Muscle layer of duodenum (tissue), 2 donors: ENCODE data around the gene TET1.
"Not testable (repeated sequence)": the region's sequence is repeated elsewhere in the genome, so short reads cannot be mapped to it uniquely, and the experiment has no call there.

Source experiments
- H3K27ac ChIP-seq: one replicate; pipeline ENCODE4 v1.7.0; 2013; ENCODE audit warnings: mild to moderate bottlenecking, low read length
- H3K27me3 ChIP-seq: one replicate; pipeline ENCODE4 v1.7.0; 2013; ENCODE audit warnings: low read depth, mild to moderate bottlenecking, control low read depth, low read length
- H3K36me3 ChIP-seq, 2 donors: one replicate each; pipeline ENCODE4 v1.7.0; 2013; ENCODE audit warnings: low read length in 2 of 2, control low read depth in 1 of 2, mild to moderate bottlenecking in 1 of 2; ENCODE audit not compliant: insufficient read depth in 2 of 2, control insufficient read depth in 1 of 2
- H3K4me1 ChIP-seq, 2 donors: one replicate each; pipeline ENCODE4 v1.7.0; 2013; ENCODE audit warnings: low read length in 2 of 2, mild to moderate bottlenecking in 2 of 2, control low read depth in 1 of 2, moderate library complexity in 1 of 2; ENCODE audit not compliant: insufficient read depth in 2 of 2, control insufficient read depth in 1 of 2
- H3K4me3 ChIP-seq, 2 donors: one replicate each; pipeline ENCODE4 v1.7.0; 2013; ENCODE audit warnings: low read length in 2 of 2, low read depth in 1 of 2, mild to moderate bottlenecking in 1 of 2
- H3K9me3 ChIP-seq, 2 donors: one replicate each; pipeline ENCODE4 v1.7.0; 2013; ENCODE audit warnings: low read length in 2 of 2, control low read depth in 1 of 2, mild to moderate bottlenecking in 1 of 2; ENCODE audit not compliant: control insufficient read depth in 1 of 2
- donor health status: healthy.

Gene TET1

DNA sequence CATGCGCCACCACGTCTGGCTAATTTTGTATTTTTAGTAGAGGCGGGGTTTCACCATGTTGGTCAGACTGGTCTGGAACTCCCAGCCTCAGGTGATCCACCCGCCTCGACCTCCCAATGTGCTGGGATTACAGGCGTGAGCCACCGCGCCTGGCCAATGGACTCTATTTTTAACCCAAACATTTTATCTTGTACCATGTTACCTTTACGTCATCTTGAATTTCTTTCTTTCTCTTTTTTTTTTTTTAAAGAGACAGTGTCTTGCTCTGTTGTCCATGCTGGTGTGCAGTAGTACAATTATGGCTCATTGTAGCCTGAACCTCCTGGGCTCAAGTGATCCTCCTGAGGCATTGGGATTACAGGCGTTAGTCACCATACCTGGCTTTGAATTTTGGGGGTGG lies 57.6 kb downstream of the TET1 start:
- H3K9me3 ChIP-seq, H3K36me3 ChIP-seq, H3K27ac ChIP-seq, H3K27me3 ChIP-seq, H3K4me3 ChIP-seq, H3K4me1 ChIP-seq: not testable (repeated sequence)

DNA sequence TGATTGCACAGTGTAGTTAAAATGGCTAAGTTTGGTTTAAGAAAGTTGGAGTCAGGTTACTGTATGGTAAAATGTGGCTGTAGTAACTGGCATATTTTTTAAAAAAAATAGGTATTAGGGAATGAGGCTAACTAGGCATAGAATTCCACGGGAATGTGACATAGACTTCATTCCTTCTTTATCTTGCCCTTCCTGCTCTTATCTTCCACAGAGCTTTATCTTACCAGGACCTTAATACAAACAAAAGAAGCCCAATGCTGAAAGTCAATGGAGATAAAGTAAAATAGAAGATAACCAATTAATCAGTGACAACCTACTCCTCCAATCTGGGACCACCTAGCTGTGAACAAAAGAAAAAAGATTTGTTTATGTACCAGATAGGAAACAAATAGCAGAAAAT lies 58.1 kb downstream of the TET1 start:
- Histone ChIP-seq H3K4me3 (no peak overlapping the region), H3K36me3 (no peaks in the 10 kb centered on the region), H3K27me3 (no peaks in the 10 kb centered on the region), H3K27ac (no peak overlapping the region), H3K9me3 (no peaks in the 10 kb centered on the region), H3K4me1 (no peaks in the 10 kb centered on the region)

DNA sequence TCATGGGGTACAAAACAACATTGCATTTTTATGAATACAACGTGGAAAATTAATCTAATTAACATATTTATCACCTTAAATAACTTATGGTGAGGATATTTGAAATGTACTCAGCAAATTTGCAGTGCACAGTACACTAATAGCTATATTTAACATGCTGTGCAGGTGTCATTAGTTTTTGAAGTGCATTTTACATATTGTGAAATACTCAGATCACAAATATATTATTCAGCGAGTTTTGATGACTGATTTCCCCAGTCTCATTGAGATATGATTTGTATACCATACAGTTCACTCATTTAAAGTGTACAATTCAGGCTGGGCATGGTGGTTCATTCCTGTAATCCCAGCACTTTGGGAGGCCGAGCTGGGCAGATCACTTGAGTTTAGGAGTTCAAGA lies 59.5 kb downstream of the TET1 start:
- no peaks in the 10 kb centered on the region for H3K9me3 ChIP-seq
- no peaks in the 10 kb centered on the region for H3K27me3 ChIP-seq
- H3K27ac ChIP-seq = no peak overlapping the region
- no peaks in the 10 kb centered on the region for H3K36me3 ChIP-seq
- H3K4me3 ChIP-seq = no peak overlapping the region
- no peaks in the 10 kb centered on the region for H3K4me1 ChIP-seq

DNA sequence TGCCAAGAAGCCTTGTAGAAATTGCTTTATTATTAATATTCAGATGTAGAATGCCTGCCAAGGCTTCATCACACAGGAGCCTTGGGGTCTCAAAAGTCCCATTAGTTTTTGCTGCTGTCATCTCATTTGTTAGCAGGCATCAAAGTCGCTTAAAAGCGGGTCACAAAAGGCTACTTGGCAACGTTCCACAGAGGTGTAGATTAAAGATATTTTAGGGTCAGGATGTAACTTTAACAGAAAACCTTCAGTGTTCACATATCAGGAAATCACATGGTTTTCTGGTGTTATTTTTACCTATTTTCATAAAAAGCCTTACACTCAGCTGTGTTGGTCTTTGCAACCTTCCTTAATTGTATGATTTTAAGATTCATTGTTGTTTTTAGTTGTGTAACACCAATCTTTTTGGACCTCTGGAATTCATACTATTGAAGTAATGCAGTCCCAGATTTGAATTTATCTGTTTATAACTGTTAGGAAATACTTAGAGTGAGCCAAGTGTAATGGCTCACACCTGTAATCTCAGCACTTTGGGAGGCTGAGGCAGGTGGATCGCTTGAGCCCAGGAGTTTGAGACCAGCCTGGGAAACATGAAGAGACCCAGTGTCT lies 65.3 kb downstream of the TET1 start:
- Histone ChIP-seq H3K4me1 (no peaks in the 10 kb centered on the region), H3K27ac (no peak overlapping the region), H3K9me3 (no peaks in the 10 kb centered on the region), H3K27me3 (no peaks in the 10 kb centered on the region), H3K36me3 (no peaks in the 10 kb centered on the region), H3K4me3 (no peak overlapping the region)

DNA sequence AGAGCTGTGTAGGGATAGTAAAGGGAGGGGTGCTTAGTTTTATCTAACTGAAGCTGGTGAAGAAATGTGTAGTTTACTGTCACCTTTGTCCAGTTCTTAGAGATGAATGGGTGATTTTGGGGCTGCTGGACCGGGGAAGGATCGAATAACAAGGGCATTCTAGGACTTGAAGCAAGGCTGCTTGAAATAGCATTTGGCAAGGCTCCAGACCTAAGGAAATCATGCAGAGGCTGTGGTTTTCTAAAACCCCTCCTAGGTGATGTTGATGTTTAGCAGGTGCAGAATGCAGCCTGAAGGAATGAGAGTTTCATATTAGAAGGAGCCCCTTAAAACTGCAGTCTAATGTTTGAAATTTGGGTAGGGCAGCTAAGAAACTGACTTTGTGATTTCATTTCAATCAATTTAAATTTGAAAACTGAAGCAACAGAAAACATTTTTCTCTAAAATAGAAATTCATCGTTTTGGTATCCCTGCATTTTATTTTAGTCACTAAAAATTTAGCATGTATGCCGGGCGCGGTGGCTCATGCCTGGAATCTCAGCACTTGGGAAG lies 68.5 kb downstream of the TET1 start:
- H3K36me3 ChIP-seq = no peaks in the 10 kb centered on the region
- H3K4me1 ChIP-seq = no peaks in the 10 kb centered on the region
- H3K27ac ChIP-seq = no peak overlapping the region

DNA sequence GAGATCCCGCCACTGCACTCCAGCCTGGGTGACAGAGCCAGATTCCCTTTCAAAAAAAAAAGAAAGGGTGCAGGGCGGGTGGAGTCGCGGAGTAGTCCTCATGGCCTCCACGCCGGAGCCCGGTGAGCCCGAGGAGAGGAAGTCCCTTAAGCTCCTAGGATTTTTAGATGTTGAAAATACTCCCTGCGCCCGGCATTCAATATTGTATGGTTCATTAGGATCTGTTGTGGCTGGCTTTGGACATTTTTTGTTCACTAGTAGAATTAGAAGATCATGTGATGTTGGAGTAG lies 72.1 kb downstream of the TET1 start:
- not testable (repeated sequence) for H3K9me3 ChIP-seq, H3K36me3 ChIP-seq, H3K27ac ChIP-seq, H3K27me3 ChIP-seq, H3K4me1 ChIP-seq, H3K4me3 ChIP-seq

More for the DNA sequence above, 68.5 kb downstream of the TET1 start:
- Histone ChIP-seq H3K4me3 (no peak overlapping the region), H3K27me3 (no peaks in the 10 kb centered on the region), H3K9me3 (no peaks in the 10 kb centered on the region)

DNA sequence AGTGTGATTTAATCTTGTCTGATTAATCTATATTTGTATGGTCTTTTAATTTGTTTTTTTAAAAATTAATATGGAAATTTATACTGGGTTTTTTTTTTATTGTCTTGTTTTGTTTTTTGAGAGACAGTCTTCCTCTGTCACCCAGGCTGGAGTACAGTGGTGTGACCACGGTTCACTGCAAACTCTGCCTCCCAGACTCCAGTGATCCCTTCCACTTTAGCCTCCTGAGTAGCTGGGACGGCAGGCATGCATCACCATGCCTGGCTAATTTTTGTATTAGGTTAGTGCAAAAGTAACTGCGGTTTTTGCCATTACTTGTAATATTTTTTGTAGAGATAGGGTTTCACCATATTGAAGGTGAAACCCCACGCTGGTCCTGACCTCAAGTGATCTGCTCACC lies 73.1 kb downstream of the TET1 start:
- no peaks in the 10 kb centered on the region for H3K27me3 ChIP-seq
- no peak overlapping the region for H3K4me3 ChIP-seq
- H3K9me3 ChIP-seq = no peaks in the 10 kb centered on the region
- no peaks in the 10 kb centered on the region for H3K4me1 ChIP-seq
- H3K27ac ChIP-seq = no peak overlapping the region
- no peaks in the 10 kb centered on the region for H3K36me3 ChIP-seq

DNA sequence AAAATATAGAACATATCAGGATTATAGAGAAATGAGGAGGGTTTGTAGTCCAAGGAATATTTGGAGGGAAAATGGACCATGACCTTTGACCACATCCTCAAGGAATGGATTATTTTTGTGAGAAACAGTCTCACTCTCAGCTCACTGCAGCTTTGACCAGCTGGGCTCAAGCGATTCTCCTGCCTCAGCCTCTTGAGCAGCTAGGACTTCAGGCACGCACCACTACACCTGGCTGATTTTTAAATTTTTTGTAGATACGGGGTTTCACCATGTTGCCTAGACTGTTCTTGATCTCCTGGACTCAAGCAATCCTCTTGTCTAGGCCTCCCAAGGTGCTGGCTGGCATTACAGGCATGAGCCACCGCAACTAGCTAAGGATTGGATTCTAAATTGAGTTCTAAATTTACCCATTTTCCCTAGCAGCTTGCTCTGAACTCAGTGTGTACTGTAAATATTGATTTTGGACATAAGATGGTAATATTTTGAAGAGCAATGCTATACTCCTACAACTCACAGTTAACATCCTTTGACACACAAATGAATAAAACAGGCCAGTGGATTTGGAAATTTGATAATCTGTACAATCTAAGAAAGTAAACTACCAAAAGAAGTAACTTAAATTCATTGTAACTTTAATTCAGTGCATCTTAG lies 73.8 kb downstream of the TET1 start:
- no peak overlapping the region for H3K27ac ChIP-seq
- no peak overlapping the region for H3K4me3 ChIP-seq

DNA sequence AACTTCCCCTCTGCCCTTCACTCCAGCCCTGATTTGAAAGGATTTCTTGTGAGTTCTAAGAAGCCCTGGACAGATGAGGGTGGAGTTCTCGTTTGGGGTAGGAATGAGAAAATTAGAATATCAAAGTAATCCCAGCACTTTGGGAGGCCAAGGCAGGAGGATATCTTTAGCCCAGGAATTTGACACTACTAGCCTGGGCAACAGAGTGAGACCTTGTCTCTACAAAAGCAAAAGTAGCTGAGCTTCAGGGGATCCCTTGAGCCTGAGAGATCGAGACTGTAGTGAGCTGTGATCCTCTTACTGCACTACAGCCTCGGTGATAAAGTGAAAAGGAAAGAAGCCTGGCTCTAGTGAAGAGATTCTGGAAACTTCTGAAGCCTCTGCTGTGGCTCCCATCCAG lies 76.2 kb downstream of the TET1 start:
- Histone ChIP-seq H3K27ac (no peak overlapping the region), H3K9me3 (no peaks in the 10 kb centered on the region), H3K4me1 (no peaks in the 10 kb centered on the region), H3K36me3 (no peaks in the 10 kb centered on the region), H3K4me3 (no peak overlapping the region), H3K27me3 (no peaks in the 10 kb centered on the region)

More for the DNA sequence above, 73.8 kb downstream of the TET1 start:
- Histone ChIP-seq H3K4me1 (no peaks in the 10 kb centered on the region), H3K36me3 (no peaks in the 10 kb centered on the region), H3K27me3 (no peaks in the 10 kb centered on the region), H3K9me3 (no peaks in the 10 kb centered on the region)

DNA sequence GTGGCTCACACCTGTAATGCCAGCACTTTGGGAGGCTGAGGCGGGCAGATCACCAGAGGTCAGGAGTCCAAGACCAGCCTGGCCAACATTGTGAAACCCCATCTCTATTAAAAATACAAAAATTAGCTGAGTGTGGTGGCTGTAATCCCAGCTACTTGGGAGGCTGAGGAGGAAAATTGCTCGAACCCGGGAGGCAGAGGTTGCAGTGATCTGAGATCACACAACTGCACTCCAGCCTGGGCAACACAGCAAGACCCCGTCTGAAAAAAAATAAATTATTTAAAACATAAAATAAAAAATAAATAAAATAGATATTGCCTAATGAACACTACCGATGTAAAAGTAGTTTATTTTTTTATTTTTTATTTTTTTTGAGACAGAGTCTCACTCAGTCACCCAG lies 83.4 kb downstream of the TET1 start:
- H3K9me3 ChIP-seq, H3K27ac ChIP-seq, H3K27me3 ChIP-seq, H3K4me3 ChIP-seq, H3K4me1 ChIP-seq: not testable (repeated sequence)
- H3K36me3 ChIP-seq = peaks cover 9 to 13% of the 10 kb centered on the region in 2 donors

DNA sequence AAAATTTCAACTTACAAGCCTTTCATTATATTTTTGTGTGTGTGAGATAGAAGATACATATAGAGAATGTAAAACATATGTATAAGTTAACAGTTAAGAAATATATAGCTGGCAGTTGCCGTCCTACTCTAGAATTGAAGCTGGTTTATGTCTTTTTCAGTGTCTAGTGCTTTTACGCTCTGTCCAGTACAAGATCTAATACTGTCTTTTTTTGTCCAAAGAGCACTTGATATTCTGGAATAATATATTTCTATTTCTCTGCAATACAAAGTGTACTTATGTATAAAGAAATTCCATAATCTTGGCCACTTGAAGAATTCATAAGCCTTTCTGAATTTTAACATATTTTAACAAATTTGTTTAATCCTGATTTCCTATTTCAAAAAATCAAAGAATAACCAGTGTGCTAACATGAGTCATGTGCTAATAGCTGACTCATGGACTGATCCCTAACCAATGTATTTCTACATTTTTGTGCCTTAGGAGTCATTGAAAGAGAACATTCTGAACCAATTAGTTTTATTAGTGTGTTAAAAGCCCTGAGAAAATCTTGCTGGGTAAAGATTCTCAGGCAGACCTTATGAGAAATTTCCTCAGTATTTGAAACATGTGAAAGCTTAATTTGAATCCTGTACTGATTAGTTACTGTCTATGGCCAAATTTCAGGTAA lies 87.7 kb downstream of the TET1 start:
- H3K27me3 ChIP-seq = no peaks in the 10 kb centered on the region
- H3K36me3 ChIP-seq = peaks cover 9 to 13% of the 10 kb centered on the region in 2 donors
- peak overlapping the region; percentile 40 for H3K27ac ChIP-seq
- no peak overlapping the region for H3K4me3 ChIP-seq
- H3K4me1 ChIP-seq = no peaks in the 10 kb centered on the region
- H3K9me3 ChIP-seq = no peaks in the 10 kb centered on the region
